Activated T-cell treated with anti-CD3 and anti-CD28 coated beads for 24 hours (primary cell): Measurements from ENCODE around the gene PTX4.
"Not testable (repeated sequence)": the region's sequence is repeated elsewhere in the genome, so short reads cannot be mapped to it uniquely, and the experiment has no call there.

Experiments
- DNase-seq: peaks from one replicate; pipeline ENCODE4 v3.0.0-alpha.2; 2020; ENCODE audit warnings: low read depth

Gene PTX4

GRCh38 chr16:1481906-1482835 lies 6.6 kb downstream of the PTX4 start:
- no peak for DNase-seq

- not testable (repeated sequence) for DNase-seq
Observed at GRCh38 chr16:1478937-1479336, 9.8 kb downstream of the PTX4 start.

- no peak for DNase-seq
Observed at GRCh38 chr16:1477033-1477432, 11.7 kb downstream of the PTX4 start.

GRCh38 chr16:1475552-1476114 lies 13.1 kb downstream of the PTX4 start:
- DNase-seq = no peak

- peak; percentile 88 for DNase-seq
Observed at GRCh38 chr16:1474796-1475551, 13.8 kb downstream of the PTX4 start, which contains the start of gene CLCN7. Gene CLCN7, minus strand, starts transcription at chr16:1475028. Its CDS starts 54 bp downstream, at chr16:1474974.

- DNase-seq = no peak
Observed at GRCh38 chr16:1474082-1474795, 14.5 kb downstream of the PTX4 start.

- no peak for DNase-seq
Observed at GRCh38 chr16:1472974-1473373, 15.8 kb downstream of the PTX4 start.

- no peak for DNase-seq
Observed at GRCh38 chr16:1471569-1472194, 17.1 kb downstream of the PTX4 start.

GRCh38 chr16:1470481-1471251 lies 18.1 kb downstream of the PTX4 start:
- DNase-seq = no peak

GRCh38 chr16:1469693-1470201 lies 19.0 kb downstream of the PTX4 start:
- DNase-seq = no peak

GRCh38 chr16:1469141-1469540 lies 19.6 kb downstream of the PTX4 start:
- DNase-seq = not testable (repeated sequence)

- no peak for DNase-seq
Observed at GRCh38 chr16:1468426-1468810, 20.3 kb downstream of the PTX4 start.

GRCh38 chr16:1466968-1467521 lies 21.7 kb downstream of the PTX4 start:
- no peak for DNase-seq

- no peak for DNase-seq
Observed at GRCh38 chr16:1466054-1466453, 22.7 kb downstream of the PTX4 start.

- no peak for DNase-seq
Observed at GRCh38 chr16:1465567-1465915, 23.2 kb downstream of the PTX4 start.

- DNase-seq = no peak
Observed at GRCh38 chr16:1464894-1465566, 23.7 kb downstream of the PTX4 start.

- DNase-seq = no peak
Observed at GRCh38 chr16:1464196-1464893, 24.4 kb downstream of the PTX4 start.

GRCh38 chr16:1461146-1461545 lies 27.6 kb downstream of the PTX4 start:
- no peak for DNase-seq

GRCh38 chr16:1460602-1461138 lies 28.1 kb downstream of the PTX4 start:
- DNase-seq = no peak
